HG03139 (cell line): ENCODE data around the gene CAPN12.

ENCODE experiments used
- ATAC-seq: cut with Tn5 transposase; IDR thresholded peaks from one replicate; pipeline ENCODE4 v1.9.1; 2021; ENCODE audit not compliant: unreplicated experiment

CAPN12 gene

DNA sequence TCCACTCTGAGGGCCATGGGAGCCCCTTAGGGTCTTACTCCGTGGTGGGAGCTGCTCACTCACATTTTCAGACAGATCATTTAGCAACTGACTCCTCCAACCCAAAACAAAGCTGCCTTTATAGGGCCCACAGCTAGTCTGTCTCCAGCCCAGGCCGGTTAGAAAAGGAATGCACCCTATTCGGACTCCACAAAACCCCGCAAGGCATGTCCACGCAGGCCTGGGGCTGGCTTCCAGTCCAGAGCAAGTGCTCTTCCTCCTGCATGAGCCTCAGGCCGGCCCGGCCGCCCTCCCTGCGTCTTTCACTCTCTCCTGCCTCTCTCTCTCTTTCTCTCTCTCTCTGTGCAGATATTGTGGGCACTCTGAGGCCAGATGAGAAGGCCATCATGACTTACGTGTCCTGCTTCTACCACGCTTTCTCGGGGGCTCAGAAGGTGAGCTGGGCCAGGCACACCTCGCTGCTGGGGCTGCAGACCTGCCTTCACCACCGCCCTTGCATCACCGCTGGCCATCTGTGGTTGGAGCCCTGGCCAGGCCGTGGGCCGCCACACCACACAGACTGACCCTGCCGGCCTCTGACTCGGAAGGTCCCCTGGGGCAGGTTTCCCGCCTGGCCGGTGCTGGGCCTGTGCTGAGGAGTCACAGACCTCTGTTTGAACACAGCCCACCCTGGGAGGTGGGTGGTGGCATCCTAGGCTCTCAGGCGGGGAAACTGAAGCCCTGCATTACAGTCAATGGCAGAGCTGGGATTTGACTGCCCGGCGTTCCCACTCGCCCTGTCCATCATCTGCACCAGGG, 33.1 kb downstream of the CAPN12 start:
- ATAC-seq = no peak

DNA sequence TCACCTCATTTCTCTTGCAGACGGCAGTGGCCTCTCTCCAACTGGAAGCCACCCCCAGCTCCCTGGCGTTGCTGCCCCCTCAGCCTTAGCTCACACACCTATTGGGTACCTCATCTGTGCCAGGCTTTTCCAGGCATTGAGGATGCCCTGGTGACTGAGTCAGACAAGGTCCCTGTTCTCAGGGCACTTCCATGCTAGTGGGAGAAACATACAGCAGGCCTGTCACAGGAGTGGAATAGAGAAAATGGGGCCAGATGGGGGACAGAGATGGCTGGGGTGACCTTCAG, 33.9 kb downstream of the CAPN12 start:
- ATAC-seq = no peak

DNA sequence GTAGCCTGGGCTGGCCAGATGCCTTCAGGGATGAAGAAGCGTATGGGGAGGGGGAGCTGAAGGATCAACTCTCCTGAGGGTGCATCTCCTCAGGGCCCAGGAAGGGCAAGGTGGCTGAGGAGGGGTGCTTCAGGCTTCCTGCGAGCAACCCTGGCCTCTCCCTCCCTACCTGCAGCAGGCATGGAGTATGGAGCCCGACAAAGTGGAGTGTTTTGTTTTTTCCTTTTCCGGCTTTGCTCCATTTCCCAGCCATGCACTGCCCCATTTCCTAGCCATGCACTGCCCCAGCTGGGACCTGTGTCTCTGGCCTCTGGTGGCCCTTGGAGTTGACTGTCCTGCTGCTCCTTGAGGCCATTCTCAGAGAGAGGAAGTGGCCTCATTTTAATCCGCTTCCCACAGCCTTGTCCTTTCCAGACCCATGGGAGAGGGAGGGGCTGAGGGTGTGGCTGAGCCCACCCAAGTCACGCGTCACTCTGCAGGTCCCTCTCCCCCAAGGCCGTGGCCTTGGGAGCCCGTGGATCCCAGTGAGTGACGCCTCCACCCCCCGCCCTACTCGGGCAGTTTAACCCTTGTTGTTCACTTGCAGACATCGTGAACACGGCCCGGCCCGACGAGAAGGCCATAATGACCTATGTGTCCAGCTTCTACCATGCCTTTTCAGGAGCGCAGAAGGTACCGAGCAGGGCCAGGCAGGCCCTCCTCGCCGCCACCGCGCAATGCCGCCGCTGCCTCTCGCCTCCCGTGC, 34.4 kb downstream of the CAPN12 start:
- no peak for ATAC-seq

DNA sequence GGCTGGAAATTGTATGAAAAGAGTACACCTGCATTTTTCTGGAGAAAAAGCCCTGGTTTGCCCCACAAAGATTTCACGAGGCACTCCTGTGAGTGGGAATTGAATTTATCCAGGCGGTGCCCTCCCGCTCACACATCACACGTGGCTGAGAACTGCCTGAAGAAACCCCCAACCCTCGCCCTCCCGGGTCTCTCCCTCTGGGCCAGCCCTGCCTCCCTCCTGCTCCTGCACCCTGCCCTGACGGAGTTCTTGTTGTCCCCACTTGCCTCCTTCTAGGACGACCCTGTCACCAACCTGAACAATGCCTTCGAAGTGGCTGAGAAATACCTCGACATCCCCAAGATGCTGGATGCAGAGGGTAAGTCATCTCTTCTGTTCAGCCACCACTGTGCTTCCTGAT, 35.2 kb downstream of the CAPN12 start:
- no peak for ATAC-seq

DNA sequence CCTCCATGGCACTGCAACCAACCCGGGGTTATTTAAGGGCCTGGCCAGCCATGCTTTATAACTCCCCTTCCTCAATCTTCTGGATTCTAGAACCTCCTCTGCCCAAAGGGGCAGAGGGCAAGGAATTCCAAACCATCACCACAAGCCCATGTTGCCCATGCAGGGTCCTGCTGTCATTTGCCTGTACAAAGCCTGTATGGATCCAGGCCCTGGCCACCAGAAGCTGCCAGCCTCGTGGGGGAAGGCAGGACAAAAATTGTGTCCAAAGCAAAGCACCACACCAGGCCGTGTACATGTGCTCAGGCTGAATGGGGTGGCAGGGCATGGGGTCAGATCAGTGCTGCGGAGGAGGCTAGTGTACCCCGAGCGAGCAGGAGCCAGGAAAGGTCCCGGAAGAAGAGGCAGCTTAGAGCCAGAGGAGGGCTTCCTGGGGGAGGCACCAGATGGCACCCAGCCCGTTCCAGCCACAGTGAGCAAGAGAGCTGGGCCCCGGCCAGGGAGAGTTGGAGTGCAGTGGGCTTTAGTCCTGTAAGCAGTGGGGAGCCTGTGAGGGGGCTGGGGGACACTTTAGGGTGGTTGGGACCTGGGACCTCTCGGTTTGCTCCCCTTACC, 35.8 kb downstream of the CAPN12 start:
- no peak for ATAC-seq

DNA sequence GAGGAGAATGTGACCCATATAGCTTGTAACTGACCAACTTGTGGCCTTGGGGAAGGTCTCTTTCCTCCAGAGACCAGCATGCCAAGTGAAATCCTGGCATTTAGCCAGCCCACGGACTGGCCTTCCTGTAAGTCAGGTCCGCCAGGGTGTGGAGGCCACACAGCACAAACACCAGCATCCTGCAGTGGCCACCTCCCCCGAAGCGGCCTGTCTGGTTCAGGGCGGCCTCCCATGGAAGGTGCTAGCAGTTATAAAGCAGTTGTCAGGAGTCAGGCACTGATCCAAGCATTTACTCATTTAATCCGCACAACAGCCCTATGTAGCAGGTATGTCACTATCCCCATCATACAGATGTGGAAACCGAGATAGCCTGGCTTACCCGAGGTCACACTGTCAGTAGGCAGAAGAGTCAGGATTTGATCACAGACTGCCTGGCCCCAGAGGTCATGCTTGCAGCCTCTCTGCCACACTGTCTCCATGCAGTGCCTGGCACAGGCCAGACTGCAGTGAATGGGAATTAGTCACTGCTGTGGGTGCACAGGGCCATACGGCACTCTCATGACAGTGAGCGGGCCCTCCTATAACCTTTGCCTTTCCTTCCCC, 36.7 kb downstream of the CAPN12 start:
- ATAC-seq = no peak

DNA sequence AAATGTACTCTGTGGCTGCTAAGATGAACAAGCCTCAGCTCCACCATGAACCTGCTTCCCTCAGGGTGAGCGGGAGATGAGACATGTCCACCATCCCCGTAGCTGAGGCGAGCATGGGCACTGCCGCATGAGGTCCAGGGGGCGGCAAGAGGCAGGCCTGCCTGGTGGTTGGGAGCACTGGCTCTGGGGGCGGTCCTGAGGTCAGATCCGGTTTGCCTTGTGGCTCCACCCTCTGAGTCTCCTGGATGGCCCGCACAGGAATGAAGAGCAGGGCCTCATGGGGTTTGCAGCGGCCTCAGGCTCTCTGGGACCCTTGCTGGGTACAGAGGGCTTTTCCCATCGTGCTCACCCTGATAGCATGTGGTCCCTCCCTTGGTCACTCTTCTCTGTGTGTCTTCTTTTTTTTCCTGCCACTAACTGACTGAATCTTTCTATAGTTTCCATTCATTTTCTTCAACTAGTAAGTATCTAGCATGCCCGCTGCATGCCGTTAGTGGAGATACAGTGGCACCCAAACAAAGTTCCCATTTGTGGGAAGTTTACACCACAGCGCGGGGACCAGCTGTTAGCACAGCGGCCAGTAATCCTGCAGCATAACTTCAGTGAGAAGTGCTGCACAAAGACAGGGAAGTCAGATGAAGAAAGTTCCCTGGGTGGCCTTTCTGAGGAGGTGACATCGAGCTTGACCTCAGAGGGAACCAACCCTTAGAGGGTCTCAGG, 37.3 kb downstream of the CAPN12 start:
- ATAC-seq = no peak

DNA sequence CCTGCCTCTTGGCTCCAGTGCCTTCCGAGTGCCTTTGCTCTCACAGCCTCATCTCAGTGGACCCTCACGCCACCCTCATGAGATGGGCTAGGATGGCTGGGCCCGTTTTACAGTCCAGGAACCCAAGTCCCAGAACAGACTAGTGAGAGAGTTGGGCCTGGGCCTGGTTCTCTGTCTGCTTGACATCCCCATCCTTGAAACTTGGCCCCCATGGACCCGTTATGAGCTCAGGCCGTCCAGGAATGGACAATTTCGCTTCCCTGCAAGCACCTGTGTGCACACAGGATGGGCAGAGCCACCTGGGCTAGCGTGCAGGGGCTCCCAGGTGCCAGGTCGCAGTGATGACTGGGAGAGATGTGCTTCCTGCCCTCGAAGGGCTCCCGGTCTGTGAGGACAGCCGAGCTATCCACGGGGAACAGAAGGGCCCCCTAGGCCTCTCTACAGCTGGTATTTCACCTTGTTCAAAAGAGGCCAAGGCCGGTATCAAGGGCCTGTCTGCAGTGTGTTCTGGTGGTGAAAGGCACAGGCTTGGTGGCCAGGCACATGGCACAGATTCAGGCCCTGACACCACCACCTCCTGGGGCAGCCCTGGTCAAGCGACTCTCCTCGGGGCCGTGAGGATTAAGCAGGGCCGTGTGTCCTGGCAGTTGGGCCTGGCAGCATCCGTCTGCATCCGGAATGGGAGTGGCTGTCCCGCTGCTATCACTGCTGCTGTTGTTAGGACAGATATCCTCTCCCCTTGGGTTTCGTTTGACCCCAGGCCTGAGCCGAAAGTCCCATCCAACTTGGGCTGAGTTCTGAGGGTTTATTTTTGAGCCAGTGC, 38.9 kb downstream of the CAPN12 start:
- ATAC-seq = no peak

DNA sequence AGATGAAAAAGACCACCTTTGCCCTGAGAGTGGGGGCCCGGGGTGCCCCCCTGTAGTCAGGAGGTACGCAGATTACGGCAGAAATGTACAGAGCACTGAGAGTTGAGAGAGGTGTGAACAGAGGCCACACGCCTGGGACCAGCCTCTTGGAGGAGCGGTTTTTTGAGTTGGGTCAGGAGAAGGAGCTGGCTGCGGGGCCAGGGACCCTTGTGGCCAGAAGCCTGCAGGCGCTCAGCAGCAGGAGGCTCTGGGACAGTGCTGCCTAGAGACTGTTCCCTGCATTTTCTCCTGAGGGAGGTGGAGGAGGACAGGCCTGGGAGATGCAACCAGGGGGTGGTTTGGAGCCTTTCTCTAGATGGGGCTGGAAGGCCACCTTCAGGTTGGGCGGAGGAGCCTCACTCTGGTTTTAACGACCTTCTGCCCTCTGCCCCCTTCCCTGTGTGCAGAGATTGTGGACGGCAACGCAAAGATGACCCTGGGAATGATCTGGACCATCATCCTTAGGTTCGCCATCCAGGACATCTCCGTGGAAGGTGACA, 39.7 kb downstream of the CAPN12 start:
- no peak for ATAC-seq

DNA sequence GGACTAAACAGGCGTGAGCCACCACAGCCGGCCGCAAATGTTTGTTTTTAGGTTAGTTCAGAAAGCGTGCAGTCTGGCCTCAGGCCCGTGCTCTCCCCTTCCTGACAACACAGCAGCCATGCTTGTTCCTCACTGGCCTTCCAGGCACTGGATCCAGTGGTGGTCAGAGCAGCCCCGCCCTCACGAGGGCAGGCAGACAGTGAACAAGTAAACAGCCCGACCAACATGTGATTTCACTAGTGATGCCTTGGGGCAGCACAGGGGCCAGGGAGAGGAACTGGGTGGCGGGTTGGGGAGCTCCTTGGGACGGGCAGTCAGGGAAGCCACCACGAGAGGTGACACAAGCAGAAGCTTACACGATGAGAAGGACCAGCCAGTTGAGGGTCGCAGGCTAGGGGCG, 40.8 kb downstream of the CAPN12 start:
- ATAC-seq = no peak

DNA sequence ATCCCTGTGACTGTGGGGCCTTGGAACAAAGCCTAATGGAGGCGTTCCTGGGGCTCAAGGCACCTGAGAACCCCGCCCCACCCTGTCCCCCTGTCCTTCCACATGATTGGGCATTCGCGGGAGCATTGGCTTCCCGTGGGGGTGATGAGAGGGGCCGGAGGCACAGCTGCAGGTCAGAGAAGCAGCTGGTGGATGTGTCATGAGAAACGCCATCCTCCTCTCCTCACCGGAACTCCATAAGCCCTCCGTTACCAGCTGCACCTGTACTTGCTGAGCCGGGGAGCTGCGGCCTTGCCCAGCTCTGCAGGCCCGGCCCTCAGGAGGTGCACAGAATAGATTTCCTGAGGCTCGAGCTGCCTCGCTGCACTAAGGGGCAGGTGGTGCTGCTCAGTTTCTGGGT, 42.0 kb downstream of the CAPN12 start:
- ATAC-seq = no peak

DNA sequence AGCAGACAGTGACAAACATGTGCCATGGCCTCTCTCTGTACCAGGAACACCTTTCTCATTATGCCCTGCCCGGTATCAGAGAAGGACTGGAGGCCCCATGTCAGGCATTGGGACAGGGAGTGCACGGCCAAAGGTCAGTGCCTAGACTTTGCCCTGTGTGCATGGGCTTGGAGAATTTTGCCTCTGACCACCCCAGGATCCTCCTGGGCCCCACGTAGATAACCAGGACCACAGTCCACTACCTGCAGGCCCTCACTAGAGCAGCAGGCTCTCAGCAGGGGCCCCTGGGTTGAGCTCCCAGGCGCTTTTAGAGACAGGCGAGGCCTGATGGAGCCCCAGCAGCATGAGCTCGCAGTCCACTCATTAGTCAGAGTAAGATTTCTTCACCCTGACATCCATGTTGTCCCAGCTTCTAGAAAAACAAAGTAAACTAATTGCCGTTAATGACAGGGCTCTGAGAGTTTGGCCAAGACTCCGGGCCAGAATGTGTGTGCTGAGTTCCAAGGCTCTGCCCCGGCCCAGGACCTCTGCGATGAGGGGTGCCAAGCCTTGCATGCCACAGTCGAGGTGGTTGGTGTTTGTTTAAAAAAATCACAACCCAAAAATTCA, 42.7 kb downstream of the CAPN12 start:
- no peak for ATAC-seq

DNA sequence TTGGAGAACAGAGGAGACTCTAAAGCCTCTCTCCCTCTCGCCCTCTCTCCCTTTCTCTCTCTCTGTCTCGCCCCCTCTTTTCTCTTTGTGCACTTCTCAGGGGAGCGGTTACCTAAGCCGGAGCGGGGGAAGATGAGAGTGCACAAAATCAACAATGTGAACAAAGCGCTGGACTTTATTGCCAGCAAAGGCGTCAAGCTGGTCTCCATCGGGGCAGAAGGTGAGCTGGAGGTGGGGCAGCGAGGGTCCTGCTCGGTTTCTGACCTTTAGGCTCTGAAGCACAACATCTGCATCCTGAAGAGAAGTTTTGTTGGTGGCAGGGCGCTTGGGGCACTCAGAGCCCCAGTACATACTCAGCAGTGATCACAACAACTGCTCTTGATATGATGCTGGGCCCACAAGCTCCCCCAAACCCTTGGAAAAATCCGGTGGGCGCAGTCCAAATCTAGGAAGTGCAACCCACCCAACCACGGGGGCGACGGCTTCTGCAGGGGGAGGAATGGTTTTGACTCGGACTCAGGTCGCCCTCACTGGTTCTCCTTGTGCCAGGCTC, 43.3 kb downstream of the CAPN12 start:
- ATAC-seq = no peak

DNA sequence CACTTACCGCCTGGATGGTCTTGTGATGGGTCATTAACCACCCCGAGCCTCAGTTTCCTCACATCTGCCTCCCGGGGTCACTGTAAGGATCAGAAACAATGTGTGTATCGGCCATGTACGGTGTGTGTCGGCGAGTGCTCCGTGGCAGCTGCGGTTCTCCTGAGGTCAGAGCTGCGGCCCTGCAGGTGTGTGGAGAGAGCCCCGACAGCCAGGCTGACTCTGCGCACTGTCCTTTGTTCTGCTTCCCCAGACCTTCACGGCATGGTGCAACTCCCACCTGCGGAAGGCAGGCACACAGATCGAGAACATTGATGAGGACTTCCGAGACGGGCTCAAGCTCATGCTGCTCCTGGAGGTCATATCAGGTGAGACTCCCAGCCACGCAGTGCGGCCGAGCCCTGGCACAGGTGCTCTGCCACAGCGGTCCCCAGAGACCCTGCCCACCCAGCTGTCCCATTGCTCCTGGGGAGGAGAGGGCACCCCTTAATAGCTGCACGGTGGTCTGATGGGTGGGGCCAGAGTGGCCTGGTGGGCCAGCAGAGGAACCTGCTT, 43.8 kb downstream of the CAPN12 start:
- ATAC-seq = no peak

DNA sequence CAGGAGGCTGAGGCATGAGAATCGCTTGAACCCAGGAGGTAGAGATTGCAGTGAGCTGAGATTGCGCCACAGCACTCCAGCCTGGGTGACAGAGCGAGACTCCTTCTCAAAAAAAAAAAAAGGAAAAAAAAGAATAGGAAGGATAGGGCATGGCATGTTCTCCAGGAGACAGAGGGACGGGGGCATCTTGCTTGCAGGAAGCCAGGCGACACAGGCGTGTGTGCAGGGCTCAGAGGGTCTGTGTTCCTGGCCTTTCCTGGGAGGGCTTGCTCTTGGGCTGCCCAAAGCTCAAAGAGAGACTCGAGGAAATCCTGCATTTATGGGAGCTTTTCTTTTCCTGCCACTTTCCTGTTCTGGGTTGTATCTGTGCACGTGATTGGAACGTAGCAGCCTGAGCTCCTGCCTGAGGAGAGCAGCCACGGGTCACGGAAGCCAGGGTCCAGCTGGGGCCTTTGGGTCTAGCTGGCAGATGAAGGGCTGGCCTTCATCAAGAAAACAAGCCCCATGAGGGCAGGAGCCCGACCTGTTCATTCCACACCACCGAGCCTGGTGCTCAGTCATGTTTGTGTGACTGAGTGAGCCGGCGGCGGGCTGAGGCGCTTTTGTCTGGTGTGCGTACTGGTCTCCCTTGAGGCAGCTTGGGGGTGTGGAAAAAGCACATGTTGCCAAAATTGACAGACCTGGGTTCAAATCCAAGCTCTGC, 44.5 kb downstream of the CAPN12 start:
- ATAC-seq = no peak

DNA sequence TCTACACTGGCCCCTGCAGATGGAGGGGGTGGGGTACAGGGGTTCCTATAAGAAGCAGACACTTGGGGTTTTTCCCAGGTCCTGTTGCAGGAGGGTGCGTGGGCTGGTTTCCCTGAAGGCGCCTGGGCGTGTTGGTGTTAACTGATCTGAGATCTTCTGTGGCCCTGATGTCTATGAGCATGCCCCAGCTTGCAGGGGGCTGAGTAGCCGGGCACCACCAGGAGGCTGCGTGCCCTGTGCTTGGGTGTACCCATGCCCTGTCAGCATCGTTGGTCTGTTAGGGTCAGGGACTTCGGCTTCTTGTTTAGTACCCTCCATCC, 45.3 kb downstream of the CAPN12 start:
- no peak for ATAC-seq

DNA sequence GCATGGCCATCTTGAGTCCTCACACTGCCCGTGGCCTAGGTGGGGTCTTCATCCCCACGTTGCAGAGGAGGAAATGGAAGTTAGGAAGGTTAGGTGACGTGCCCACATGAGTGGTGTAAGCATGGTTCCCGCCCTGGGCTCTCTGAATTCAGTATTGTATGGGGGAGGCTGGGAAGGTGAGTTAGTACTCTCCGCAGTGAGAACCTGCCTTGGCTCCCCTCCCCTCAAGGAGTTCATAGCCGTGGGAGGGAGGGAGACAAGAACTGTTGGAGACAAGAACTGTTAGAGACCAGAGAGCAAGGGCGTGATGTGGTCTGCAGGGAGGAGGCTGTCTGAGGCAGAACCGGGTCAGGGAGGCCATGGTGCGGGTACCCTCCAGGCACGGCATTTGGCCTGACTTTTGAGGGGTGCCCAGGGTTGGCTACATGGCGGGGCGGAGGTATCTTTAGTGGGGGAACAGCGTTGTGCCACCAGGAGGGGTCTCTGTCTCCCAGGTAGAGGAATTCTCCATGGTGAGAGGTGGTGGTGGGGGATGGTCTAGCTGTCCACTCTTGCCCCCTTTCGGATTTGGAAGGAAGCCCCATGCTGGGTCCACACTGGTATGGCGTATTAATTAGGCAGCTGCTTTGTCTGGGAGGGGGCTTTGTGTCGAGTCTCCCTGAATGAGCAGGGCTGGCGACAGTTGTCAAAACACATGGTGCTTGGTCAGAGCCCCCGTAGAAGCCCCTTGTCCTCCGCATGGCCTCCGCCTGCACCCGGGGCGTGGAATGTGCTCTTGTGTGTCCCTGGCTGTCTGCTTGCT, 45.8 kb downstream of the CAPN12 start:
- no peak for ATAC-seq

DNA sequence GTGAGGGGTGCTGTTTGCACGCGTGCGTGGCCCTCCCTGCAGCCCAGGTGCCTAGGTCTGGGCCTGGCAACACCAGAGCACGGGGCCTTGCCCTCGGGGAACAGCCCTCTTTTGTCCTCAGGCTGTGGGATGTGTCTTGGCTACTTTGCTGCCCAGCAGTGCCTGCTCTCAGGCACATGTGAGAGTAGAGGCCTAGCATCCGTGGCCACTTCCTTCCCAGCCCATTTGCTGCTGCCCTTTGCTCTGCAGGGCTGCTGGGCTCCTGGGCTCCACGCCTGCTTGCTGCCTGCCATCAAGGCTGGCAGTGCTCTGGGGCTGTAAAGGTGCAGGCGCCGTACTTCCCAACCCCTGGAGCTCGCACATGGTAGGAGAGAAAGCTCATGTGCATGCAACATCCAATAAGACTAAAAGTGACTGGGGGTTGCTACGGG, 46.6 kb downstream of the CAPN12 start:
- no peak for ATAC-seq
